HPDE6-E6E7 (cell line): Measurements from ENCODE around the gene CHCHD6.

Source experiments
- DNase-seq: peaks from one replicate; pipeline ENCODE4 v3.0.0; 2011; ENCODE audit warnings: missing footprints; ENCODE audit errors: extremely low spot score

Gene CHCHD6

DNA sequence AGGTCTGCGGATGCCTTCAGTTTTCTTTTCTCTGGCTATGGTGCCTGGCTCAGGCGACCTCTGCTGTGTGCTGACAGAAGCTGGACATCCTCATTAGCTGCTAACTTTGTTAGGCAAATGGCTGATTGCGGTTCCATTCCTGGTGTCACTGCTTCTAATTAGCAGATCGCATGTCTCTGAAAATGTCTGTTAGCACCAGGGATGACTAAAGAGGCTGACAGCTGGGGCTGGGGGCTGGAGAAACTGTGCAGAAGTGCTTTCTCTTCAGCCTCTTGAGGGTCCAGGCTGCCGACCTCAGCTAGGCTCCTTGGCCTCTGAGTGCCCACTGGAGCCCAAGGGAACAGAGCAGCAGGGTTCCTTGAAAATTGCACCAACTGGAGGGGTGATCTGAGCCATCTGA is 39.3 kb downstream of the CHCHD6 start:
- DNase-seq: no peak

DNA sequence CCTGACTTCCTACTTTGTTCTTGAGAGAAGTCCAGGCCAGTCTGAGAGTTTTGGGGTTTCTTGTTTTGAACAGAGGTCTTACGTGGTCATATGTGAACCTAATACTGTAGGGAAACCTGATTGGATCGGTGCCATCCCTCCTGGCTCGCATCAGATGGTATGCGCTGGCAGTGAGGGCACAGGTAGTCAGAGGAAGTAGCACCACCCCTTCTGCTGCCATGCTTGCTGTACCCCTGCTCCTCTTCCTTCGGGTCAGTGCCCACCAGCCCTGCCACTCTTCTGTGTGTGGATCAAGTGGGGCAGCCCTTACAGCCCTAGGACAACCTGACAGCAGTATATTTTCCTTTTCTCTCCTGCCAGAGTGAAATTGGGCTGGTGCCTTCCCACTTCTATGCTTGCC is 39.7 kb downstream of the CHCHD6 start:
- DNase-seq: no peak

DNA sequence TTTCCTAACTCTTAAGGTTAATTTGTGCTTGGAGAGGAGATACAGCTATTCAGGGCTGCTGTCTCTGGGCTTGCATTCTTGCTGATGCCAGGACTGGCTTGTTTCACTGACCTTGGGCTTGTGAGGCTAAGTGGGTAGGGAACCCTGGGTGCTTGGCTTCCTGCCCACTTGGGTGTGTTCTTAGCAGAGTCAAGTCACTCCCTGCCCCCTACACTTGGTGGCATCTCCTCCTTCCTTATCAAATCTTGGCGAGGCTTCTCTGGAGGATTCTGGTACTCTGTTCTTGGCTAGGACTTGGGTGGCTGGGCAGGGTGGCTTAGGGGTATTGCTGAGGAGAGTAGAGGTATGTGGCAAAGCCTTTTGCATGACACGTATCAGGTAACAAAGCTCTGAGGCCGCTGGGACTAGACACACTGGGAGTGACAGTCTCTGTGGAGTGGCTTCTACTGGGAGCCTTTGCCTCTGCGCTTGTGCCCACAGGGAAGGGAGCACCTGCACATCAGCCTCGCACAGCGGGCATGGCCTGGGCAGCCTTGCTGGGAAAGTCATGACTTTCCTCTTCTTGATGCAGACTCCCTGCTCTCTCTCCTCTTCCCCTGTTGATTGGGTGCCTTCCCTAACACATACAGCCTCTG is 41.8 kb downstream of the CHCHD6 start:
- DNase-seq: no peak

DNA sequence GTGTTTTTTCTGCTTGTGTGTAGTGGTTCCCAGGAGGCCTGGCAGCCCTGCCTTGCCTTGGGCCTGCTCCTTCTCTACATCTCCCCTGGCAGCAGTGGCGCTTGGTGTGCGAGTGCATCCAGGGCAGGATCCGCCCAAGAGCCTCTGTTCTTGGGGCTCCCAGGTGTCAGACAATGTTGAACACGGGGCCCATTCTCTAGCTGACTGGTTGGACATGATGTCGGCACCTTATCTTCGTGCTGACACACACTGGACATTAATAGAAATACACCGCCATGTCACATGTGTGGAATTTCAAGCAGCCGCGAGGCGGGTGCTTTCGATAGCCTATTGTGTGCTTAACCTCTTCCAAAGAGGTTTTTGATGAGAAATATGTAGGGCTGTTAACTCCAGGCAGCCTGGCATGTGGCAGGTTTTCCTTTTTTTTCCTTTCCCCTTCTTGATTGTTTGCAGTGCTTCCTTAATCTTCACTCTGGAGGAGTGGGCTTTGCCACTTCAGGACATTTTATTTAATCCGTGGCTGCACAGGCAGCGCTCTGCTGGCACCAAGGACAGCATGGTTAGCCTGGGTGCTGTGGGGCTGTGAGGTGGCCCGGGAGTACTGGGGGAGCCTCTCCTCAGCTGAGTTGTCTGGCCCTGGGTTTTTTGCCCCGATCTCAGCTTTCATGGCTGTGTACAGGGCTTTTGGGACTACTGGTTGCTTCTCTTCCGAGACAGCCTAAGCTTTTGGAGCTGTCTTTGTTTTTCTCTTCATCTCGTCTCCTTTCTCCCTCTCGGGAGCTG is 42.5 kb downstream of the CHCHD6 start:
- DNase-seq: peak; percentile 66

DNA sequence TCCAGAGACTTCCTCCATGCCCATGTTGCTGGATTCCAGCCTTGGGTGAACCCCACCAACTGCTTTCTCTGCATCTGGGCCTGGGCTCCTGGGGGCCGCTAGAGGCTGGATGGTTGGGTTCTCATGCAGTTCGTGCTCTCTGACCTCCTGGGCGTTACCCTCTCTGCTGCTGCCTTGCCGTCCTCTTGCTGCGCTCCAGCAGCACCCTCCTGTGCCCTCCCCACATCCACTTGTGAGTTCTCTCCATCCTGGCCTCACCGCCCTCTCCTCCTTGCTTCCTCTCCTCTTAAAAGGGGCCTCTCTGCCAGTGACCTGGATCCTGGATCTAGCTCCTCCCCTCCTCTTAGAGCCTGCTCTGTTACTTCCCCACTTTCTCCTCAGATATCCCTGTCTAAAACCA is 43.7 kb downstream of the CHCHD6 start:
- no peak for DNase-seq

DNA sequence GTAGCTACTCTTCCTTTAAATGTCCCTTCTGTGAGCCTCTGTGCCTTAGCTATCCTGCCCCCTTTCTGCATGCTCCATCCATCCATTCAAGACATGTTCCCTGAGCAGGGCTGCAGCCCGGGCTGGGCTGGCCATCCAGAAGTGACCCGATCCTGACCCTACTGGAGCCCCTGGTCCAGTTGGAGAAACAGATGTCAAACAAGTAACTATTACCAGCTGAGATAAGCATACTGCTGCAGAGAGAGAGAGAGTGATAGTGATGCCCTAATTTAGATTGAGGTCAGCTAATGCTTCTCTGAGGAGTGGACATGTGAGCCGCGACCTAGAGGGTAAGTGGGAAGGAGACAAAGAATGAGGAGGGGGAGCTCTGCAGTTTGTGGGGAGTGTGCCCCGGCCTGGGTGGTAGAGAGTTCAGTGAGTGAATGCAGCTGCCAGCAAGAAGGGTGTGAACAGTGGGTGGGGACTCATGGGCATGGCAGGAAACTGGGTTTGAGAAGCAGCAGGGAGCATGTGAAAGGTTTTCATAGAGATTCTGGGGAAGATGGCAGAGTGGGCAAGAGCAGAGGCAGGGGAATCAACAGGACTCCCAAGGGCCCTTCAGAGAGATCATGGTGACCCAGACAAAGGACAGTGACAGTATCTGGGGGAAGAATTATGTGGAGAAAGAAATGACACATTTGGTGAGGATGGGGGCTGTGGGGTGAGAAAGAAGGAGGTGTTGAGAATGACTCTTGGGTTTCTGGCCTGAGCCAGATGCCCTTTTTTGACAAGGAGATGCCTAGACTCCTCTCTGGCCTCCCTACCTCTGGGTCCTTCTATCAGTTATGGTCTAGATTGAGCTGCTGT is 44.9 kb downstream of the CHCHD6 start:
- DNase-seq: no peak

DNA sequence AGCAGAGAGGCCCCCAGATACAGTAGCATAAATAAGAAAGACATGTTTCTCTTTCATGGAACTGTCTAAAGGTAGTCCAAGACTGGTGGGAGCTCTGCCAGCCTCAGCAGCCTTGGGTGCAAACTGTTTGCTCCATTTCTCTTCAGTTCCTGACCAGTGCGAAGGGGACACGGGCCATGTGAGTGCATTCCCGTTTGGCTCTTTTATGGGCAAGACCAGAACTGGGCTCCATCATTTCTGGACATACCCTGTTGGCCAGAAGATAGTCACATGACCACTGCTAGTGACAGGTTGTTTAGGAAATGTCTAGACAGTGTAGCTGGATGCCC is 45.5 kb downstream of the CHCHD6 start:
- DNase-seq: no peak

DNA sequence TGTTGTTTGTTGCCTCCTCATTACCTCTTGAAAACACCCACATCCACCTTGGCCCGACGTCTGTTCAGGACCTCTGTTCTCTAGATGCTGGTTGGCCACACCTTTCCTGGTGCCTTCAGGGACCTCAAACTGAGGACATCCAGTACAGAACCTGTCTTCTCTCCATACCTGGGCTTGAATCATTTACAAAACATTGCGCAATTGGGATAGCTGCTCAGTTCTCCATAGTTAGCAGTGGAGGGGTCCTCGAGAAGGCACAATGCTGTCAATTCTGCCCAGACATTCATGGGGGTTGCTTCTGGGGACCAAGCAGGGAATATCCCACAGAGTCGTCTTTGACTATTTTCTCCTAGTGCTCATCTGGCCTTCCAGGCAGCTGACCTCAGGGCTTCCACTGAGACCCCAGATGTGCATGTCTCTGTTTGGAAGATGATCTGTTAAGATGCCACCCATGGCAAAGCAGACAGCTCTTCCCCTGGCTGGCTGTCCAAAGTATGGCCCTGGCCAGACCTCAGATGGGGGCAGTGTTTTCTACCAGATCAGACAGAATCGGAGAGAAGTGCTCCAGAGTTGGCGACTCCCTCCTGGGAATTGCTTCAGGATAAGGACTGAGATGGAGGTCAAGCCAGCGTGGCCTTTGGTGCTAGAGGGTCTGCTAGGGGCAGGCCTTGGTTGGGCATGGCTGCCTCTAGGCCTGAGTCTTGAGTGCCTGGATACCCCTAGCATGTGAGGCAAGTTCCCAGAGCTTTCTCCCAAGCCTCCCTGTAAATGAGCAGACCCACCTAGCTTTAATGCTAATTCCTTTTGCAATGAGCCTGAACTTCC is 46.1 kb downstream of the CHCHD6 start:
- no peak for DNase-seq

DNA sequence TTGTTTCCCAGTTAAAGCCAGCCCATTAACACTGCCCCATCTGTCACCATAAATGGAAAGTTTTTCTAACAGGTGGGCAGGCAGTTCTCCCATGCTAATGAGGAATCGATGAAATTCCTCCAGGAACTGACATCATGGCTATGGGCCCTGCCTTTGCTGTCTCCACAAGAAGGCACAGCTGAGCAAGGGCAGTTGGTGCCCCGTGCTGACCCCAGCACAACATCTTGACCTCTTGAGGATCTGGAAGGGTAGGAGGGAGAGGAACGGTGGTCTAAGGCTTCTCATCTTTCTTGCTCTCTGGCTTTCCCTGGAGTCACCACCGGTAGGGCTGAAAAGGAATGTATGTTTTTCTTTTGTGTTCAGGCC is 46.7 kb downstream of the CHCHD6 start:
- DNase-seq: no peak

DNA sequence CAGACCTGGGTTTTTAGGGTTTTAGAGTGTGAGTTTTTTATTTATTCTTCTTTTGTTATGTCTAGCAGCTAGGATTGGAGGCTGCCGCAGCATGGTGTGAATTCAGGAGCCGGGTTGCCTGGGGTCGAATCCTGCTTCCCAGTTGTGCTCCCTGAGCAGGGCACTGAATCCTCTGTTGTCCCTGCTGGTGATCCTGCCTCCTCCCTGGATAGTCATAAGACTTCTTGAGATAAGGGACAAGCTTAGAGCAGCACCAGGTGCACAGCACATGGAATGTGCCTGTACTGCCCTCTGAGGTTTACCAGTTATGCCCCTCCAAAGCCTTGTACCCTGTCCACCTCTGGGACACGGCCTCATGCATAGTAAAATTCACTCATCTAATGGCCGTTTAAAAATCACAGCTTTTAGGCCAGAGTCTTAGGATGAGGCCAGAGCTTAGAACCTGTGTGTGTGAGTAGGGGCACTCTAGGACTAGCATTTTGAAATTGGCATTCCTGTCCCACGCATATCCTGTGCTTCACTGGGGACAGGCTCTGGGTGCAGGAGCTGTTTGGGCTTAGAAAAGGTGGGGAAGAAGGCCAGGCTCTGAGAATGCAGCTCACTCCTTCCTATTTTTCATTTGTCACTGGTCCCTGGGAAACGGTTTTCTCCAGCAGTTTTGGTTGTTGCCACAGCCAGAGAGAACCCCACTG is 47.7 kb downstream of the CHCHD6 start:
- no peak for DNase-seq

DNA sequence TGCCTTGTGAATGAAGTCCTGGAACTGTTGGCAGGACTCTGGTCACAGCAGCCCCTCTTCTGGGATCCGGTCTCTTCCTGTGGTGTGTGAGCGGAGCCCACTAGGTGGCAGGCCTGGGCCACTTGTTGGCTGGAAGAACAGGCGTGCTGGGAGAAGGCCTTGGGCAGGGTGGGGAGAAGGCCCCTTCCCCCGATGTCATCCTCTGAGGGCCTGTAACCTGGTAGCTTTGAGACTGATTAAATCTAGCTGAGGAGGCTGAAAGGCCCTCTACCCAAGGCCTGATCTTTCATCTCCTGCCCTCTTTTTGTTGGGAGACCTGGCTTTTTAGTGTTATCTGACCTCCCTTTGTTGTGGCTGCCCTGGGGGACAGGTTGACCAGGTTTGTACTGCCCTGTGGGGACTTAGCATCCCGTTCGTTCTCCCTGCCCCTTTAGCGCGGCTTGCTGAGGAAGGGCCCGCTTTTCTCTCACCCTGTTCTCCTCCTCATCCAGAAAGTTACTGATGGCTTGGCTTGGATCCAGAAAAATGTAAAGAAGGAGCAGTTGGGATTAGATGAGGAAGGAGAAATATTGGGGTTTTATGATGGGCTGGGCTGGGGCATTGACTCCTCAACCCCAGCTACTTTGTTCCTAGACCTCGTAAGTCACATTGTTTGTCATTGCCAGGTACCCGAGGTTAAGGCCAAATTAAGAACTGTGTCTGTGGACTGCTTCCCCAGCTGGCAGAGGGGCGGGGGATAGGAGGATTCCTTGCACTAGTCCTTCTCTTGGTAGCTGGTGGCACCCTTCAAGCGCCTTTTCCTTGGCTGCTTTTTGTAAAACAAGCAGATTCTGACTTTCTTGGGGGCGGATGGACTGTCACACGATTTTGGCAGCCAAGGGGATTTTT is 48.5 kb downstream of the CHCHD6 start:
- peak; percentile 63 for DNase-seq

DNA sequence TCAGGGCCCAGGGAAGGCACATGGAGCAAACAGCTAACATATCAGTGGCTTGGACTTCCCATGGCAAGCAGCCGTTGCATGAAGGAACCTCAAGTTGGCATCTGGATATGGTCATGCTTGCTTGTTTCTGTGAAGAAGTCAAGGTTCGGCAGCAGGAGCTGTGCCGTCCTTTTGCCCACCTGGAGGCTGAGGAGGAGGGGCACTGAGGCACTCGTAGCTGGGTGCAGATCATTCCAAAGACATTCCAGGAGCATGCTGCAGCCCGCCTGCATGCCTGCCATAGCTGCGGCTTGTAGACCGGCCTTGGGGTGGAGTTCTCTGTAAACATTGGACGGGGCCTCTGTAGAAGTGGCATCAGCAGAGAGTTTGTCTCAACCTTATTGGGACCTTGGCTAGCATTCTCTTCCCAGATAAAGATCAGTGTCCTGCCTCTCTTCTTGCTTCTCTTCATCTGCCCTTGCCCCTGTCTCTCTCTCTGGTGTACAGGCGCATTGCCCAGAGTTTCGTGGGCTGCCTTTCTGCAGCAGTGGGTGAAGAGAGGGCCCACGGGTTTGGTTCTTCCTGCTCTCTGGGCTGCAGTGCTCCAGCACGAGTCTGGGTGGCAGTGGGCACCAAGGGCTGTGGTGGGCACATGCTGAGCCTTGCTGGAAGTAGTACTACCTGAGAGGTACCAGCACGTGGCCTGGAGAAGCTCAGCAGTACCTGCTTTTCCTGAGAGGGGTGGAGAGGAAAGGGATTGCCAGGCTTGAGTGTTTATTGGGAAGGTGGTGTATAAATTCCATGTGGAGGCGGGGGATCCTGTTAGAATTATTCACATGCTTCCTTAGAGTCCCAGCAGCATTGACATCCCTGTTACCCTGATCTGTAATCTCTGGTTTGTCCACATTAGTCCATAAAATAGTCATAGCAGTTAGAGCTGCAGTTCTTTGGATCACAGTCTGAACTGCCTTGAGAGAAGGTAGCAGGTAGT is 49.4 kb downstream of the CHCHD6 start:
- DNase-seq: peak; percentile 92

DNA sequence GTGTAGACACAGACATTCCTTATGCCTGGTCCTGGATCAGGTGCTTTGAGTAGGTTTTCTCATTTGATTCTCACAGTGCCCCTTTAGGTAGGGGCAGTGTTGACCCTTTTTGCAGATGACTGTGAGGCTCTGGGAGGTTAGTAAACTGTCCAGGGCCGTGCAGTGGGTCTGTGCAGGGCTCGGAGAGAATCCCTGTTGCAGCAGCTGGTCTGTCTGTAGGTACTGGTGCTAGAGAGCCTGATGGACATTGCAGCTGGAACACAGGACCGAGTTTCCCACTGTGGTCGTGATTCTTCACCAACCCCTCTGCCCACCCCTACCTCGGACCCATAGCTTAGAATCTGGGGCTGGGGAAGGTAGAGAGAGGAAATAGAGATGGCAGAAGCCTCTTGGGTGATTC is 51.8 kb downstream of the CHCHD6 start:
- DNase-seq: no peak

DNA sequence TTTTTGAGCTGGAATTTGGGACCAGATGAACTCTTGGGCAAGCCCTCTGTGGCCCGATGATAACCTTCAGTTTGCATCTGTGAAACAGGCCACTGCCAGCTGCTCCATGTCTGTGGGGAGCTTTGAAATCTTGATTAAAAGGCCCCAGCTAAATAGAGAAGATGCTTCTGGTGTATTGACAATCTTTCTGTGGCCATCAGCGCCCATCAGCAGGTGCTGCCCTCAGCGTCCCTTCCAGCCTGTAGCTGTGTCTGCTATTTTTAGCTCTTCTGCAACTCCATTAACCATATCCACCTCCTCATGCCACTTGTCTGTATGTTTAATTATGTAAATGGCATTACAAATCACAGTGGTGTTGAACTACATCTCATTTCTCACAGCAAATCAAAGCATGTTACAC is 54.0 kb downstream of the CHCHD6 start:
- no peak for DNase-seq

DNA sequence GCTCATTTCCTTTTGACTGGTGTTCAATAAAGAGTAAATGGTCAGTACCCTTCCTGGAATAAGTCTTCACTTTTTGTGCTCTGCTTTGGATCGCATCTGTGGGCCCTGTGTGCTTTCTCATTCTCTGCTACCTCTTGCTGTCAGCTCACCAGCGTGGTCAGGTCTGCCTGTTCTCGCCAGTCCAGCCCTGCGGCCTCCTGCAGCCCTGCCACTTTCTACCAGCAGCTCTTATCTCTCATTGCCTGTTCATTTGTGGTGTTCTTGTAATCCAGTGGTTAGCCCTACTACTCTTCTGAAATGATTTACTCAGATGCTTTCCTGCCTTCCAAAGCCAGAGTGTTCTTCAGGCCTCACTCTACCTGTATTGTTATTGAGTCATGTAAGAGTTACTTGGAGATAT is 54.8 kb downstream of the CHCHD6 start:
- DNase-seq: no peak

DNA sequence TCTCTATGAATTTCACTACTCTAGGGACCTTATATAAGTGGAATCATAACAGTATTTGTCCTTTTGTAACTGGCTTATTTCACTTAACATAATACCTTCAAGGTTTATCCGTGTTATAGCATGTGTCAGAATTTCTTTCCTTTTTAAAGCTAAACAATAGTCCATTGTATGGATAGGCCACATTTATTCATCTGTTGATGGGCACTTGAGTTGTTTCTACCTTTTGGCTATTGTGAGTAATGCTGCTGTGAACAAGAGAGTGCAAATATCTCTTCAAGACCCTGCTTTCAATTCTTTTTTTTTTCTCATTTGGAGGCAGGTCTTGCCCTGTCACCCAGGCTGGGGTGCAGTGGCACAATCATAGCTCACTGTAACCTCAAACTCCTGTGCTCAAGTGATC is 56.5 kb downstream of the CHCHD6 start:
- no peak for DNase-seq

DNA sequence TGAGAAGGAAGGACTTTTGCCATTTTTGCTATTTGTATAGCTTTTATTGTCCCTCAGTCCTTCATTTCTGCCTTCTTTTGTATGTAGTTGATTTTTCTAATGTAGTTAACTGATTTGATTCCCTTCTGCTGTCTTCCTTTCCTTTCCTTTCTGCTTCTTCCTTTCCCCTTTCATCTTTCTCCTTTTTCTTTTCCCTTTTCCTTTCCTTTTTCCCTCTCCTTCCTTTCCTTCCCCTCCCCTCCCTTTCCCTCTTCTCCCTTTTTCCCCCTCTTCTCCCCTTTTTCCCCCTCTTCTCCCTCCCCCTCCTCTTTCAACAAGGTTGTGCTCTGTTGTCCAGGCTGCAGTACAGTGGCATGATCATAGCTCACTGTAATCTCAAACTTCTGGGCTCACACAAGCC is 59.0 kb downstream of the CHCHD6 start:
- no peak for DNase-seq

DNA sequence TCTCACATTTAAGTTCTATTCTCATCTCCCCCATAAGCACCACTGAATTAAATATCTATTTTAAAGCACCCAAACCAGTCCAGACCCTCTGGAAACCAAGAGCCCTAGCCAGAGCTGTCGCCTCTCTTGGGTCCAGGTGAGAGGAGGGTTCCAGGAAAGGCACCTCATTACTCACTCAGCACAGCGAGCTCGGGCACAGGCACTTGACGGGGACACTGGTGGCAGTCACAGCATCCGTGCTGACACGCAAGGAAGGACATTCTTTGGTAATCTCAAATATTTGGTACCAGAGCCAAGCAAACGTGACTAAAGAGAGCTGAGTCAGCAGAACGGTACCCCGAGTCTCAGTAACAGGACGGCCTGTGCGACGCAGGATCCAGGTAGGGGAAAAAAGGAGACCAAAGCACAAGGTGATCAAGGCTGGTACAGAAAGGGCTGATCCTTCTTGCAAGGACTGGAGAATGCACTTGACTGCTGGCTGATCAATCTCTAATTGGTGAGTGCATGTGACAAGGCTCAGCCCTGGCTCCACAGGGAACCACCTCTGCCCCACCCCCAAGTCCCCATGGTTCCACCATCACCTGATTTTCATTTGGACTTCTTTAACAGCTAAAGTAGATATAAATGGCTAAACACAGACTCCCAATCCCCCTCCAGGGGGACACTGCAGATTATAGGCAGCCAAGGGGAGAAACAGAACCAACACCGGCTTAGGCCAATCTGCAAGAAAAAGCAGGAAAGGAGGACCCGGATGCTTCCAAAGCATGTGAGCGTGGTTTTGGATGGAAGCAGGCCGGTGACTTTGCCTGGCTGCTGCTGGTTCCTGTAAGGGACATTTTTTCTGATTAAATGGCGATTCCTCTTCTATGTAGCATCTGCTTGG is 61.4 kb downstream of the CHCHD6 start:
- no peak for DNase-seq
